EL (cell line): Measurements from ENCODE around the gene SKA3.
"Not testable (repeated sequence)": the region's sequence is repeated elsewhere in the genome, so short reads cannot be mapped to it uniquely, and the experiment has no call there.

Experiments used
- DNase-seq: peaks from one replicate; pipeline ENCODE4 v3.0.0-alpha.2; 2016

SKA3 gene

DNA sequence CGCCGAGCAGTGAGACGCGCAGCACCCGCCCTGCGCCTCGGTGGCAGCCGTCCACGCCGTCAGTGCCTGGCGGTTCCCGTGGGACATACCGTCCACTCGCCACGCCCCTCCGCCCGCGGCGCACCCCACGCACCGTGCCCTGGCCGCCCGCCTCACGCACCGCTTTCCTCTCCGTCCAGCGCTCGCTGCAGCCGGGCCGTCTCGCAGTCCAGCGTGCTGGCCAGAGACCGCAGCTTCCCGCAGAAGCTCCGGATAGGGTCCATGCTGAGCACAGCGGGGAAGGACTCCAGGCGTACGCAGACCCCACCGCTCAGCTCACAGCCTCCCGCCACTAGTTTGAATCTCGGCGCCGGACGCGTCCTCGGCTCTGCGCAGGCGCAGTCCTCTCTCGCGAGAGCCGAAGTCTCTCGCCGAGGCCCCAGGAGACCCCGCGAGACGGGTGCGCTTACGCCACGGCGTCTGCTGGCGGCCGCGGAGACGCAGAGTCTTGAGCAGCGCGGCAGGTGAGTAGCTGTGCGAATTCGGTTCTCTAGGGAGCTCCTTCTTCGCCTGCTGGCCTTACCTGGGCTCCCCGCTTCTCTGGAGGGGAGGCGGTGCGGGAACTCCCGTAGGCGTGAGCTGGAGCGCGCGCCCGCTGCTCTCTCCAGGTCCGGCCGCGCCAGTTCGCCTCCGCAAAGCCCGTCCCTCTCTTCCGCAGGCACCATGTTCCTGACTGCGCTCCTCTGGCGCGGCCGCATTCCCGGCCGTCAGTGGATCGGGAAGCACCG is at the start of gene SKA3, which contains the start of gene MRPL57:
Gene SKA3, minus strand, starts transcription at position 338 of the 767 bp plus-strand sequence. Its CDS starts 75 bp downstream, at position 263.
Gene MRPL57, plus strand, starts transcription at position 444 of the 767 bp plus-strand sequence. Its CDS starts 259 bp downstream, at position 703.
- DNase-seq = peak; percentile 93

DNA sequence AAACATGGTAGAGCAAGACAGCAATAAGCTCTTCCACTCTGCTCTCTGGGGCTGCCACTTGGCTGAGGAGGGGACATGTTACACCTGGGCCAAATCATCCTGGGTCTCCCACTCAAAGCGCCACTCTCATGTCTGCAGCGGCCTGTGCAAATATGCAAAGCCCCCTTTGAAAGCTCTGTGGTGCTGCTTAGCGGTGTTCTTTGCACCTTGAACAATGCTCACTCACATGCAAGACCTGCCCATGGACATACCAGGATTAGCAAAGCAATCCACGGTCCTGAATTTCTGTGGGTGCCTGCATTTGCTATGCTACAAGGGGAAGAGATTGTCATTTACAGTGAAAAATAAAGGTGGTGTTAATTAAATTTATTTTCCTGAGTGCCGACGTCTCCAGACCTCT is 48.7 kb upstream of the SKA3 start:
- no peak for DNase-seq

DNA sequence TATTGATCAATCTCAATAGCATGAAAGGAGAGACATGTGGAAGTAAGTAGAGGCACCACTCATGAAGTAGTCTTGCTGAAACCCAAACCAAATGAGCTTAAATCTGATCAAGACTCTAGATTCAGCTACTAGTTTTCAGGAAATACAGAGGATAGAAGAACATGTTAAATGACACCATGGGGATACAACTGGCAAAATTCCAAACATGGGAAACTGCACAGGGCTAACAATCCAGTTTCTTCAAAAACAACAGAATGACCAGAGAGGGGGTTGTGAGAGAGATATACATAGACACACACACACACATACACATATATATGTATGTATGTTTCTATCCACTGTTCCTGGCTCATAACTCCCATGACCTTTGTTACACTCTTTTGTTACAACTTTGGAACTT is 44.9 kb upstream of the SKA3 start:
- no peak for DNase-seq

DNA sequence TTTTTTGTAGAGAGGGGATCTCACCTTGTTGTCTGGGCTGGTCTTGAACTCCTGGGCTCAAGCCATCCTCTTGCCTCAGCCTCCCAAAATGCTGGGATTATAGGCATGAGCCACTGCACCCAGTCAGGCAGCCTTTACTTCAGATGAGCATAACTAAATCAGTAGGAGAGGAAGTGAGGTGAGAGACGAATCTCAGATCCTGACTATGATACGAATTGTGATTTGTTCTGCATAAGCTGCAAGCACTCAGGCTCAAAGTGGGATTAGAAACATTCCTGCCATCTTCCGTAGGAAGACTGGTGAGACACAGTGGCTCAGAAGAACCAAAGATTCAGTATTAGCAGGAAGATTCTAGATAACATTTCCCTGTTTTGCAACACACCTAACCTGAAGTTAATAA is 43.4 kb upstream of the SKA3 start:
- DNase-seq = not testable (repeated sequence)

DNA sequence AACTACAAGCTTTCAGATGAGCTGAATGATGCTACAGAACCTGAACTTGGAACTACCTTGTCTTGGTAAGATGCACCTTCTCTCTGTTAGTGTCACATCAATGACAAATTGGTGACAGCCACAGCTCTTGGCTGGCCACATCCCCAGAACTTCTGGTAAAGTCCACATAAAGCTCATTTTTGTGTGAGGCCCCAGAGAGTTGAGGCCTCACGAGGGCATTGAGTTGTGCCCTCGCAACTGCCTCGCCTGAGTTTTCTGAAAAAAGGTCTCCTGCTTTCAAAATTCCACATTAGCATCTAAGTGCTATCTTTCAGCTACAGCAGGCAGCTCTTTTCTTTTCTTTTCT is 42.7 kb upstream of the SKA3 start:
- DNase-seq = no peak

DNA sequence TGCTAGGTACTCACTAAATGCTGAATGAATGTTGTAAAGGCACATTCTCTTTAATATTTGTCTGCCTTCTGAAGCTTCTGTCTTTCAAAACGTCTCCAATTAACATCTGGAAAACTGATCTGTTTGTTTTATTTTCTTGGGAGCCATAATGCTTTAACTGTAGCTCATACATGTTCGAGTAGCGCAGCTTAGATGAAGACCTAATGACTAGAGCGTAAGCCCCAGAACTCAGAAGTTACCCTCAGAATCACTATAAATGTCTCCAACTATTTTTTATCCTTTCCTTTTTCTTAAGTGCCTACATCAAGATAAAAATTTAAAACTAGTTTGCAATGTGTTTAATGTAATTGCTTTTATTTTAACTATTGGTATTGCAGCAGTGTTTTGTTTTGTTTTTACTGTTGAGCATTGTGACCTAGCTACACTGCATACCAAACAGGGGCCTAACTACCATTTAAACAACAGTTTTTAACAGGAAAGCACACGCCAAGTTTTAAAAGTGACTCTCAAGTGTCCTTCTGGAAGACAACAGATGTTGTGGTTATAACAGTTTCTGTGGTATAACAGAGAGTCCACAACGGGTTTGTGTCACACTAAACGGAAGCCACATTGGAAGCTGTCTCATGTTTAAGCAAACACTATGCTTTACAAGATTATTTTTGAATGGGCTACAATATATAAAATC is 42.1 kb upstream of the SKA3 start:
- DNase-seq = no peak

DNA sequence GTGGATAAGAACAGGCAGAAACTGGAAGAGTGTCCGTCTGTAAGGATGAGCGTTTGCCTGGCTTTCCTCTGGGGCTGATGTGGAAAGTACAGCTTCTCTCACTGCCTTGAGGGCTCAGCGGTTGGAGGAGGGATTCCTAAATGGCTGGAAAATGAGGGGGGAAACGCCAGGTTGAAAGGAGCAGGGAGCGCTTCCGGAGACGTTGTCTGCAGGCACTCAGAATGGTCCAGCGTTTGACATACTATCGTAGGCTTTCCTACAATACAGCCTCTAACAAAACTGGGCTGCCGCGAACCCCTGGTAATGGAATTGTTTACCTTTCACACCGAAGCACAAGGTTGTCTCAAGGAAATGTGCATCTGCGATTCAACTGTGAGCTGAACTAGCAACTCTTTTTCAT is 40.0 kb upstream of the SKA3 start:
- DNase-seq = no peak

DNA sequence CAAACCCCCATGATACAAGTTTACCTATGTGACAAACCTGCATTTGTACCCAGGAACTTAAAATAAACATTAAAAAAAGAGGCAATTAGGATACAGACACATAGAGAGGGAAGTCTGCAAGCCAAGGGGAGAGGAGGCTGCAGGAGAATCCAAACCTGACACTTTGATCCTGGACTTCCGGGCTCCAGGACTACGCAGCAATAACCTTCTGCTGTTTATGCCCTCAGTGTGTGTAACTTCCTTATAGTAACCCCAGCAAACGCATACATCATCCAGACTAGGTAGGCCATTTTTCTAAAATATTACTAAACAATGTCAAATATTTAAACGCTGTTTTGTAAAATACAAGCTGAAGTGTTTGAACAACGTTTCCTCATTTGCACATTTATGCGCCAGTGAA is 39.1 kb upstream of the SKA3 start:
- DNase-seq = not testable (repeated sequence)

DNA sequence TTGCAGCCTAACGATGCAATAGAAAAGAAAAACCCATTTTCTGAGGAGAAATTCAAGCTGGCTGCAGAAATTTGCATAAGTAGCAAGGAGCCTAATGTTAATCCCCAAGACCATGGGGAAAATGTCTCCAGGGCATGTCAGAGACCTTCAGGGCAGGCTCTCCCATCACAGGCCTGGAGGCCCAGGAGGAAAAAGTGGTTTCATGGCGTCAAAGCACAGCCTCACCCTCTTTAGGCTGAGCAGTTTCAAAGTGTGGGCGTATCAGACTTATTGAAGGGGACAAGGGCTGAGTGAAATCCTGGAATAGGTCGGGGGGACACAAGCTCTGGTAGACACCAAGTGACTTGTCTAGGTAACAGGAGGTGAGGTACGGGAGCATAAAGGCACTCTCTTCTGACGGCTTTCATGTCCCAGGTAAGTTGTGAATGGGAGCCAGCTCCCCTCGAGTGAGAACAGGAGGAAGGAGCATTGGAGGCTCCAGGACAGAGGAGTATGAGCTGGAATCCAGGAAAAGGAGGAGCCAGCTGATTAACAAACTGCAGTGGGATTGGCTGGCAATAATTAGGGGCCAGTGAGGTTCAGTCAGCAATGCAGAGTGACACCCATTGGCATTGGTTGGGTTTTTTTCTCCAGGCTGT is 35.9 kb upstream of the SKA3 start:
- no peak for DNase-seq

DNA sequence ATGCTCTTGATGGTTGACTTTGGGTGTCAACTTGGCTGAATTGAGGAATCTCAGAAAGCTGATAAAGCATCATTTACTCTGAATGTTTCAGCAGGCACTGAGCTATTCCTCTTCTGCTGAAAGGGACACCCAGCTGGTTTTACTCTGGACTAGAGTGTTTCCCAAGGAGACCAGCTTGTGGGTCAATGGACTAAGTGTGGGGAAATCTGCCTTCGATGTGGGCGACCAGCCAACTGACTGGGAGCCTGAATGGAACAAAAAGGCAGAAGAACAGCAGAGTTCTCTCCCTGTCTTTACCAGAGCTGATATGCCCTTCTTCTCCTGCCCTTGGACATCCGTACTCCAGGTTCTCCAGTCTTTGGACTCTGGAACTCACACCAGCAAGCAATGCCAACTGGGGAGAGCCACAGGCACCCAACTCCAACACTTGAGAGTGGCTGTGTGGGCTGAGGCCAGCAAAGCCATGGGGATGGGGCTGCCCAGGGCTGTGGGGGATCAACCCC is 32.4 kb upstream of the SKA3 start:
- DNase-seq = no peak

DNA sequence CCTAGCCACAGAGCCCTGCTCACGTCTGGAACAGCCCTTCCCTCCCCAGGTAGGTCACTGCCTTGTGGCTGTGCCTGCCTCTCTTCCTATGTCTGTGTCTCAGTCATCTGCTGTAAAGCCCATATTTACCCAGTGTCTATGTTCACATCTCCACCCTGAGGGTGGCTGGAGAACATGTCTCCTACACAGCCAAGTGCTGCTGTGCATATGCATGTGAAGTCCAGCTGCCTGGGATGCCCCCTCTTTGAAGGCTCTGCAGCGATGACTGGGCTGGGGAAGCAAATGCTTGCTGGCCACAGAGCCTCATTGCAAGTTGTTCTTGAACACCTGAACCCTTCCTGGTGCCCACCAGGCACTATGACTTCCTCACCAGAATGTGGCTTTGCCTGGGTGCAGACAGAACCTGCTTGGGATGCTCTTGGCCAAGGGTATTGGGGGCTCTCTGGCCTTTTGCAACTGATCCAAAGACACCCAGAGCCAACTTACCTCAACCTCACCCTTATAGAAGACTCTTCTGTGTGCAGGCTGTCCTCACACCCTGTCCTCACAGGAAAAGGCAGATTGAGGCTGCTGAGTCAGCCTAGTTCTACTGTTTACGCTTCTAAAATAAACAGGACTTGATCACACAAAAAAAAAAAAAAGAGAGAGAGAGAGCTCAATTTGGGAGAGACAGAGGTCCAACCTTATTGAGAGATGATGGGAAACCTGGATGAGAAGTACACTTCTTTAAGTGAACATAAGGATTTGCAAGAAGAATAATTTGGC is 26.6 kb upstream of the SKA3 start:
- no peak for DNase-seq

DNA sequence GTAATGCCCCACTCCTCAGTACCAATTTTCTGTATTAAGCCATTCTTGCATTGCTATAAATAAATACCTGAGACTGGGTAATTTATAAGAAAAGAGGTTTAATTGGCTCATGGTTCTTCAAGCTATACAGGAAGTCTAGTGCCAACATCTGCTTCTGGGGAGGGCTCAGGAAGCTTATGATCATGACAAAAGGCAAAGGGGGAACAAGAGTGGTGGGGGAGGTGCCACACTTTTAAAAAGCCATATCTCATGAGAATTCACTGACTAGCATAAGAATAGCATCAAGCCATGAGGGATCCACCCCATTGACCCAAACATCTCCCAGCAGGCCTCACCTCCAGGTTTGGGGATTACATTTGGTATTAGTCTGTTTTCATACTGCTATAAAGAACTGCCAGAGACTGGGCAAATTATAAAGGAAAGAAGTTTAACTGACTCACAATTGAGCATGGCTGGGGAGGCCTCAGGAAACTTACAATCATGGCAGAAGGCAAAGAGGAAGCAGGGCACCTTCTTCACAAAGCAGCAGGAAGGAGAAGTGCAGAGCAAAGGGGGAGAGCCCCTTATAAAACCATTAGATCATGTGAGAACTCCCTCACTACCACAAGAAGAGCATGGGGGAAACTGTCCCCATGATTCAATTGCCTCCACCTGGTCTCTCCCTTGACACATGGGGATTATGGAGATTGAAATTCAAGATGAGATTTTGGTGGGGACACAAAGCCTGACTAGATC is 25.3 kb upstream of the SKA3 start:
- not testable (repeated sequence) for DNase-seq

DNA sequence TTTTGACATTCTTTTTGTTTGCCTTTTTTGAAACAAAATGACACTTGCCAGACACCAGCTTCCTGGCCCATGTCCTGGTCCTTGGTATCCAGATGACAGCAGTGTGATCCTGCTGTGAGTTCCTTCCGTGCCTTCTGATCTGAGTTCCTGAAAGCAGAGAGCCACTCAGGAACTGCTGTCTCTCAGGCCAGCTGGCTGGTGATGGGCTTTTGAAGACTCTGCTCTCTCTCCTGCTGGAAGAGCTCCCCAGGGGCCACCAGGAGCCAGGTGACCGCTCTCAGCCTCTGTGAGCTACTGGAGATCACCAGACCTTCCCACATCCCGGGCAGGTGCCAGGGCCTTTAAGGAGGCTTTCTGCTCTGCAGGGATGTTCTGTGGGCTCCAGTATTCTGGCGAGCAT is 22.0 kb upstream of the SKA3 start:
- DNase-seq = not testable (repeated sequence)

DNA sequence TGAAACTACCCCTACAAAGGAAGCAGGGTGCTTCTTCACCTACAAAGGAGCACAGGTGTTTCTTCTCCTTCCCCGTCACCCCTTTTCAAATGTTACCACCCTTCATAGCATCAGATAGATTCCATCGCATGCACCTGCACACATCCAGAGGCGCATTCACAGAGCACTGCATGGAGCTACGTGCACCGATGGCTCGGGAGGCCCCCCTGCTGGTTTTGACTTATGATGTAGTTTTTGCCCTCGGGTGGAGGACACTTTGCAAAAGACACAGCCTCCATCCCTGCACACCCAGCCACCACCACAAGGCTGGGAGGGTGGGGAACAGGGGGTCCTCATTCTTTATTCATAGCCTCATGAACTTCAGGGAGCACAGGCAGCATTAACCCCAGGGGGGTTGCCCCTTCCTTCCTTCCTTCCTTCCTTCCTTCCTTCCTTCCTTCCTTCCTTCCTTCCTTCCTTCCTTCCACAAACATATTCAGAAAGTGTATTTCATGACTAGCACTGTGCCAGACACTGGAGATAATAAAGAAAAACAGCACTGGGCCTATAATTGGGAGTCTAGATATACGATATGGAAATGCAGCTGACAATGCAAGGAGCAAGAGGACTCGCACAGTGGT is 21.4 kb upstream of the SKA3 start:
- not testable (repeated sequence) for DNase-seq

DNA sequence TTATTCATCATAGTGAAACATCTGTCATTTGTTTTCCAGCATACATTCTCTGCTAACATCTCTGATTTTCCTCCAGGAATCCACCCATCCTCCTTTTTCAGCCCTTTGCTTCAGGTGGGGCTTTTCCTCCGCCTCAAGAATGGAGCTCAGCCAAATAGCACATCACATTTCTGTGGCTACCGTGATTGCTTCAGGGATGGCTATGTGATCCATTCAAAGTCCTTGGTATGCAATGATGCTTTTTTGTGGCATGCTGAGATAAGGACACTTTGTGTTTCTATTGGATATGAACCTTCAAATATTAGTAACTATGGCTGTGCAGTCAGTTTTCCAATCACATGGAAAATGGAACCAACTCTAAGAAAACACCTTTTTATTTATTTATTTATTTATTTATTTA is 18.4 kb upstream of the SKA3 start:
- DNase-seq = not testable (repeated sequence)

DNA sequence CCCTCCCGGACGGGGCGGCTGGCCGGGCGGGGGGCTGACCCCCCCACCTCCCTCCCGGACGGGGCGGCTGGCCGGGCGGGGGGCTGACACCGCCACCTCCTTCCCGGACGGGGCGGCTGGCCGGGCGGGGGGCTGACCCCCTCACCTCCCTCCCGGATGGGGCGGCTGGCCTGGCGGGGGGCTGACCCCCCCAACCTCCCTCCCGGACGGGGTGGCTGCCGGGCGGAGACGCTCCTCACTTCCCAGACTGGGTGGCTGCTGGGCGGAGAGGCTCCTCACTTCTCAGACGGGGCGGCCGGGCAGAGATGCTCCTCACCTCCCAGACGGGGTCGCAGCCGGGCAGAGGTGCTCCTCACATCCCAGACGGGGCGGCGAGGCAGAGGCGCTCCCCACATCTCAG is 10.1 kb upstream of the SKA3 start:
- not testable (repeated sequence) for DNase-seq

DNA sequence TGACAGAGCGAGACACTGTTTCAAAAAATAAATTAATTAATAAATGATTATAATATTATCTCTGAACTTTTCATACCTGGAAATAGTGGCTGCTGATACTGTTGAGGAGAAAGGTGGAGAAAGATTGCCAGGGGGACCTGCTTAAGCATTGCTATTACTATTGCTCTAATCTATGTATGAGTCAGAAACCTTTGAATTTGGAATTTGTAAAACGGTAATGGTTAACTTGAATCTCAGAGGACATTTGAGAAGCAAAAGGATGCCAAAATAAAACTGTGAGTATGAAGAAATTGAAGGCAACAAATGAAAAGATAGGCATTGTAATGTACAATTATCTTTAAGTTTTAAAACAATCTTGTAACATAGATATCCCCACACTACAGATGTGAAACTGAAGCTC is 5.3 kb upstream of the SKA3 start:
- DNase-seq = no peak

DNA sequence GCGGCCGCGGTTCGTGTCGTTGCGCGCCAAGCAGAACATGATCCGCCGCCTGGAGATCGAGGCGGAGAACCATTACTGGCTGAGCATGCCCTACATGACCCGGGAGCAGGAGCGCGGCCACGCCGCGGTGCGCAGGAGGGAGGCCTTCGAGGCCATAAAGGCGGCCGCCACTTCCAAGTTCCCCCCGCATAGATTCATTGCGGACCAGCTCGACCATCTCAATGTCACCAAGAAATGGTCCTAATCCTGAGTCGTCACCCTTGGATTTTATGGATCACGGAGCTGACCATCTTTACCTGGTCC is 581 bp upstream of the SKA3 start:
- no peak for DNase-seq

DNA sequence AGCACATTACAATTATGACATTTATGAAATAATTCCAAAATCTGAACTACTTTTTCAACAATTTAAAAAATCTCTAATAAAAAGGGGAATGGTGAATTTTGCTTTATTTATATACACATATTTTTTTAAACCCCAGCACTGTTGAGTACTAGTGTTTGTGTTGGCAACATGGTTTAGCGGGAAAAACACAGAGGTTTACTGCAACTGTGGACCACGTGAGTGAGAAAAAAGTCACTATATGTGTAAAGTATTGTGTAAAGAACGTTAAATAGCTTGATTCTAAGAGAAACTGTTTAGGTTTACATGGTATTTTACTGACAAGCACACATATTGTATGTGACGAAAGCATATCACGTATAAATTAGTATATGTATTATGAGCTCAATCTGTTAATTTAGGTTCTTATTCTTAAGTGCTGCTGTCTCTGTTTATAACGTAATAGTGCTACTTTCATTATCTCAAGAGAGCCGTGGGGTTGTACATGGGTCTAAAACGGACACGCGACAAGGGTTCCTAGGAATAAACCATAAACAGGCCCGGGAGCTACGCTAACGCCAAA is 617 bp downstream of the SKA3 start:
- peak; percentile 27 for DNase-seq

DNA sequence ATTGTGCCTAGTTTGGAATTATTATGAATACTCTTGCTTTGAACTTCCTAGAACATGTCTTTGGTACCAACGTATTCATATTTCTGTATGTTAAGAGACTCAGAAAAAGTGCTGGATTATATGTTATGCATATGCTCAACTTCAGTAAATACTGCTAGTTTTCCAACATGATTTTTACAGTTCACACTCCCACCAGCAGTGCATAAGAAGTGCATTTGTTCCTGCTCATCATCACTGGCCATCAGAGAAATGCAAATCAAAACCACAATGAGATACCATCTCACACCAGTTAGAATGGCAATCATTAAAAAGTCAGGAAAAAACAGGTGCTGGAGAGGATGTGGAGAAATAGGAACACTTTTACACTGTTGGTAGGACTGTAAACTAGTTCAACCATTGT is 2.6 kb downstream of the SKA3 start:
- not testable (repeated sequence) for DNase-seq

DNA sequence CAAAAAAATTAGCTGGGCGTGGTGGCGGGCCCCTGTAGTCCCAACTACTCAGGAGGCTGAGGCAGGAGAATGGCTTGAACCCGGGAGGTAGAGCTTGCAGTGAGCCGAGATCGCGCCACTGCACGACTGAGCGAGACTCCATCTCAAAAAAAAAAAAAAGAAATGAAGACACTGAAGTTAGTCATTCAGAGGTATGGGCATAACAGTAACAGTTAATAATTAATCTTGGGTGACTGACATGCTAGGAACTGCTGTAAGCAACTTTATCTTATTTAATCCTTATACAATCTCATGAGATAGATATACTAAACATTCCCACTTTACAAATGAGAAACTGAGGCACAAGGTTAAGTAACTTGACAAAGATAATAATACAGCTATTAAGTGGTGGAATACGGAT is 4.9 kb downstream of the SKA3 start:
- DNase-seq = no peak

DNA sequence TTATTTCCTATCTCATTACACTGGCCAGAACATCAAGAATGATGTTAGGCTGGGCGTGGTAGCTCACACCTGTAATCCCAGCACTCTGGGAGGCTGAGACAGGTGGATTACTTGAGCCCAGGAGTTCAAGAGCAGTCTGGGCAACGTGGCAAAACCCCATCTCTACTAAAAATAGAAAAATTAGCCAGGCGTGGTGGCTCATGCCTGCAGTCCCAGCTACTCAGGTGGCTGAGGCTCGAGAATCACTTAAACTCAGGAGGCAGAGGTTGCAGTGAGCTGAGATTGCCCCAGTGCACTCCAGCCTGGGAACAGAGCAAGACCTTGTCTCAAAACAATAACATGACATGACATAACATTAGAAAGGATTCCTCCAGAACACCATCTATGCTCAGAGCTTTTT is 10.7 kb downstream of the SKA3 start:
- DNase-seq = not testable (repeated sequence)
